WERI-Rb-1 (cell line): ENCODE measurements around the gene LTBP1.

ENCODE experiments used
- DNase-seq: peaks from one replicate; pipeline ENCODE4 v3.0.0-alpha.2; 2020
- H3K27ac ChIP-seq: fragments of 250-450 bp; sonication (Bioruptor Pico); 2 replicates; pipeline ENCODE4 v1.5.1; 2020; ENCODE audit warnings: mild to moderate bottlenecking, moderate library complexity
- H3K27me3 ChIP-seq: fragments of 250-450 bp; sonication (Bioruptor Pico); 2 replicates; pipeline ENCODE4 v1.5.1; 2021; ENCODE audit warnings: mild to moderate bottlenecking, low read depth, moderate library complexity; ENCODE audit not compliant: insufficient read depth, severe bottlenecking
- H3K36me3 ChIP-seq: fragments of 250-450 bp; sonication (Bioruptor Pico); 2 replicates; pipeline ENCODE4 v1.5.1; 2020; ENCODE audit warnings: mild to moderate bottlenecking, moderate library complexity
- H3K4me3 ChIP-seq: 2 replicates; pipeline ENCODE4 v1.5.1; 2011; ENCODE audit warnings: low read depth, mild to moderate bottlenecking, control low read depth, low read length
- H3K9me3 ChIP-seq: fragments of 250-450 bp; sonication (Bioruptor Pico); 2 replicates; pipeline ENCODE4 v1.5.1; 2021; ENCODE audit warnings: mild to moderate bottlenecking, moderate library complexity; ENCODE audit not compliant: severe bottlenecking
- CTCF ChIP-seq: IDR thresholded peaks from 2 replicates; pipeline ENCODE4 v1.5.1; 2011; ENCODE audit warnings: low read depth, mild to moderate bottlenecking, control low read depth, inconsistent platforms, low read length

Gene LTBP1

GRCh38 chr2:33265584-33266338 is 319.0 kb downstream of the LTBP1 start:
- Histone ChIP-seq H3K9me3 (peaks cover 4% of the 10 kb centered on the region), H3K27me3 (no peaks in the 10 kb centered on the region), H3K36me3 (no peaks in the 10 kb centered on the region), H3K4me3 (no peak overlapping the region), H3K27ac (no peak overlapping the region)
- DNase-seq: no peak
- TF ChIP-seq CTCF: no peak

DNA sequence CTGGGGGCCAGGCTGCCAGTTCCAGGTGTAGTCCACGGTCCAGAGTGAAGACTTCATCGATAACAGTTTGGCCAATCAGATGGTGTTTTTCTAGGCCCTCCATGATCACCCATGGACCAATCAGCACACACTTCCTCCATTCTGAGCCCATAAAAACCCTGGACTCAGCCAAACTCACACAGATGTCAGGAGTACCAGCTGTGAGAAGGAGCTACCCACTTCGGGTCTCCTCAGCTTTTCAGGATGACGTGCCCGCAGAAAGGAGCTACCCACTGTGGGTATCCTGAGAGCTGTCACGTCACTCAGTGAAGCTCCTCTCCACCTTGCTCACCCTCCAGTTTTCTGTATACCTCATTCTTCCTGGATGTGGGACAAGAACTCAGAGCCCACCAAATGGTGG is 319.7 kb downstream of the LTBP1 start:
- Histone ChIP-seq H3K9me3 (peaks cover 4% of the 10 kb centered on the region), H3K27me3 (no peaks in the 10 kb centered on the region), H3K4me3 (no peak overlapping the region), H3K36me3 (no peaks in the 10 kb centered on the region), H3K27ac (no peak overlapping the region)
- DNase-seq: no peak
- no peak for TF ChIP-seq CTCF

DNA sequence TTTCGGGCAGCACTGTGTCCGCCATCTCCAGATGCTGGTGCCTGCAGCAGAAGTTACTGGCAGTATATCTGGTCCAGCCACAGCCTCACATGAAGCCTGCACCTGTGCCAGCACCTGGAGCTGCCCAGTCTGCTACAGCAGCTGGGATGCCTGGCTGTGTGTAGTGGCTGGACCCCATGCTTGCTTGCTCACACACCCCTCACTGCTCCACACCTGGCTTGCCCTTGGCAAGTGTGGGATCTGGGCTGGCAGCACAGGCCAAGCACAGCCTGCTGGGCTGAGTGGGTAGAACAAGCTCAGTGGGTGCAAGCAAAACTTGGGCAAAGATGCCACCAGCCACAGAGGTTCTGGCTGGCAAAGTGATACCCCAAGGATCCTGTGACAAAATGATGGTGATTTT is 320.3 kb downstream of the LTBP1 start:
- H3K27me3 ChIP-seq: no peaks in the 10 kb centered on the region
- no peak overlapping the region for H3K4me3 ChIP-seq
- peaks cover 4% of the 10 kb centered on the region for H3K9me3 ChIP-seq
- no peak for DNase-seq
- H3K27ac ChIP-seq: no peak overlapping the region
- no peak for TF ChIP-seq CTCF
- no peaks in the 10 kb centered on the region for H3K36me3 ChIP-seq

GRCh38 chr2:33267756-33268155 is 321.0 kb downstream of the LTBP1 start:
- H3K27me3 ChIP-seq: no peaks in the 10 kb centered on the region
- H3K27ac ChIP-seq: no peak overlapping the region
- no peak overlapping the region for H3K4me3 ChIP-seq
- no peak for TF ChIP-seq CTCF
- H3K9me3 ChIP-seq: peaks cover 4% of the 10 kb centered on the region
- no peak for DNase-seq
- H3K36me3 ChIP-seq: no peaks in the 10 kb centered on the region

DNA sequence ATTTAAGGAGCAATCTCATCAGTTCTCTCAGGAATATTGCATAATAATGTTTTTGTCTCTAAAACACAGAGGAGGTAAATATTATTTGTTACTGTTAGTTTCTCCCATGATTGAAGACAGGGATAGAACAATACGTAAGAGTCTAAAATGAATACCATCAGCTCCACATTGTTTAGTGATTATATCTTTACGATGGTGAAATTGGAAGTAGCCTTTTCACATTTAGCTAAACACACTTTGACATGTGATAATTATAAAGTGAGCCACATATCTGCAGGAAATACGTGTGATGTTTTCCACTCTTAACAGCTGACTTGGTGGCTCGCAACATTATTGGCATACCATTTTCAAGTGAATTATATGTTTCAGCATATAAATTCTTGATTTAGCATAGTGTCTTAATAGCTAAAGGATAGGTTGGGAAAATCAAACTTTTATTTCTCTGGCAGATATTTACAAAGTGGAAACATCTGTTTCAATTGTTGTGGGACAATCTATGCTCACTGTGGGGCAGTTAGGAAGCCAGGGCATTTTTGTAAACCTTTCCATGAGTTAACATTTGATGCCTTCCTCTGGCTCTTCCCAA is 321.6 kb downstream of the LTBP1 start:
- H3K27ac ChIP-seq: no peak overlapping the region
- no peaks in the 10 kb centered on the region for H3K36me3 ChIP-seq
- no peak for DNase-seq
- H3K9me3 ChIP-seq: peaks cover 4% of the 10 kb centered on the region
- no peaks in the 10 kb centered on the region for H3K27me3 ChIP-seq
- TF ChIP-seq CTCF: no peak
- H3K4me3 ChIP-seq: no peak overlapping the region

DNA sequence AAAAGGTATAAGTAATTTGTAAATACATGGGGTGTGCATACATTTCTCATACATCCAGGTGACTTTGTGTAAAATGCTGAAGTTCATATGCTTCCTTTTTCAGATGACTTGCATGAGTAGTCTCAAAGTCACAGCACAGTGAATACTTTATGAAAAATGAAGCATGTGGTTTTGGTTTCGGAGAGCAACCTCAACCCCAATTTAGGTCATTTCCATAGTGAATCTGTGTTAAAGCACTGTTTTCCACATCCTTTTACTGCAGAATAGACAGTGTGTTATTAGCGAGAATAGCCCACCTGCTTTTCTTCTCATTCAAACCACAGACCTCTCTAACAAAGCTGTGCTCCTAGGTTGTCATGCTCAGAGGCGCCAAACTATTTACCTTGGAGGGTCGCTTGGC is 325.2 kb downstream of the LTBP1 start:
- DNase-seq: no peak
- Histone ChIP-seq H3K4me3 (no peak overlapping the region), H3K36me3 (no peaks in the 10 kb centered on the region), H3K9me3 (no peaks in the 10 kb centered on the region), H3K27me3 (no peaks in the 10 kb centered on the region), H3K27ac (no peak overlapping the region)
- TF ChIP-seq CTCF: no peak
